ENCODE measurements around the gene TCF3.
"Not testable (repeated sequence)": the region's sequence is repeated elsewhere in the genome, so short reads cannot be mapped to it uniquely, and the experiment has no call there.

GRCh38 chr19:1640893-1641448 is 11.4 kb downstream of the TCF3 start:
- TF ChIP-seq EP300 (IDR thresholded peaks at IDR 0.05; ENCODE audit: borderline replicate concordance in 1 of 2, low read depth in 2 of 2, low read length in 2 of 2); SP2 (IDR thresholded peaks at IDR 0.05; ENCODE audit: low read length); POLR2A (IDR thresholded peaks at IDR 0.05; ENCODE audit: control extremely low read depth in 1 of 2, low read depth in 2 of 2, low read length in 2 of 2); RNF2 (IDR thresholded peaks at IDR 0.05; ENCODE audit: borderline replicate concordance, low read depth, low read length, missing control alignments, poor library complexity, severe bottlenecking); SIN3A (conservative IDR thresholded peaks at IDR 0.05 in 1 of 2, IDR thresholded peaks at IDR 0.05 in 1 of 2; ENCODE audit: low read depth in 1 of 2, low read length in 2 of 2); TAF1 (IDR thresholded peaks at IDR 0.05; ENCODE audit: low read depth, low read length); YY1 (IDR thresholded peaks at IDR 0.05; ENCODE audit: low read depth, low read length); CREB1 (IDR thresholded peaks at IDR 0.05); CBX8 (IDR thresholded peaks at IDR 0.05; ENCODE audit: borderline replicate concordance, low read depth, low read length): not testable (repeated sequence)
- TF ChIP-seq, protein P1, sequence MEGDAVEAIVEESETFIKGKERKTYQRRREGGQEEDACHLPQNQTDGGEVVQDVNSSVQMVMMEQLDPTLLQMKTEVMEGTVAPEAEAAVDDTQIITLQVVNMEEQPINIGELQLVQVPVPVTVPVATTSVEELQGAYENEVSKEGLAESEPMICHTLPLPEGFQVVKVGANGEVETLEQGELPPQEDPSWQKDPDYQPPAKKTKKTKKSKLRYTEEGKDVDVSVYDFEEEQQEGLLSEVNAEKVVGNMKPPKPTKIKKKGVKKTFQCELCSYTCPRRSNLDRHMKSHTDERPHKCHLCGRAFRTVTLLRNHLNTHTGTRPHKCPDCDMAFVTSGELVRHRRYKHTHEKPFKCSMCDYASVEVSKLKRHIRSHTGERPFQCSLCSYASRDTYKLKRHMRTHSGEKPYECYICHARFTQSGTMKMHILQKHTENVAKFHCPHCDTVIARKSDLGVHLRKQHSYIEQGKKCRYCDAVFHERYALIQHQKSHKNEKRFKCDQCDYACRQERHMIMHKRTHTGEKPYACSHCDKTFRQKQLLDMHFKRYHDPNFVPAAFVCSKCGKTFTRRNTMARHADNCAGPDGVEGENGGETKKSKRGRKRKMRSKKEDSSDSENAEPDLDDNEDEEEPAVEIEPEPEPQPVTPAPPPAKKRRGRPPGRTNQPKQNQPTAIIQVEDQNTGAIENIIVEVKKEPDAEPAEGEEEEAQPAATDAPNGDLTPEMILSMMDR (IDR thresholded peaks at IDR 0.05; ENCODE audit: control extremely low read depth in 1 of 3, insufficient read depth in 1 of 3, low read depth in 1 of 3, low read length in 3 of 3): not testable (repeated sequence)

Data from H1 (cell line).